HCT116 (cell line): ENCODE results near the gene POU2AF2.

Experiments
- CTCF ChIP-seq, 3 experiments: fragments of 200-600 bp in 1 of 3; sonication (generic) in 1 of 3; IDR thresholded peaks in 2 of 3; conservative IDR thresholded peaks in 1 of 3; 2 replicates each; pipeline ENCODE4 v1.5.1; 2012 to 2017; ENCODE audit warnings: low read depth in 2 of 3, low read length in 2 of 3, antibody characterized with exemption in 1 of 3, borderline replicate concordance in 1 of 3, control low read depth in 1 of 3, mild to moderate bottlenecking in 1 of 3, mixed read lengths in 1 of 3, mixed run types in 1 of 3, moderate library complexity in 1 of 3; ENCODE audit not compliant: insufficient read depth in 1 of 3
- ELF1 ChIP-seq: IDR thresholded peaks from 2 replicates; pipeline ENCODE4 v1.6.1; 2012; ENCODE audit warnings: low read depth, borderline replicate concordance
- EZH2phosphoT487 ChIP-seq: fragments of 200-600 bp; IDR thresholded peaks from 2 replicates; pipeline ENCODE4 v1.6.1; 2018; ENCODE audit warnings: antibody characterized with exemption, borderline replicate concordance
- POLR2AphosphoS5 ChIP-seq: IDR thresholded peaks from 2 replicates; pipeline ENCODE4 v1.6.1; 2011; ENCODE audit warnings: mild to moderate bottlenecking, low read depth, low read length, moderate library complexity
- TF ChIP-seq, protein P1 (sequence below): IDR thresholded peaks from 2 replicates; pipeline ENCODE4 v1.6.1; 2012

GRCh38 chr11:111253630-111254029 lies 8.1 kb downstream of the POU2AF2 start:
- TF ChIP-seq CTCF (IDR thresholded peaks at IDR 0.05 in 2 of 3, conservative IDR thresholded peaks at IDR 0.05 in 1 of 3; ENCODE audit: borderline replicate concordance in 1 of 3, insufficient read depth in 1 of 3, low read depth in 2 of 3, low read length in 2 of 3) (no peak), POLR2AphosphoS5 (no peak), ELF1 (no peak), EZH2phosphoT487 (no peak)
- TF ChIP-seq, protein P1, sequence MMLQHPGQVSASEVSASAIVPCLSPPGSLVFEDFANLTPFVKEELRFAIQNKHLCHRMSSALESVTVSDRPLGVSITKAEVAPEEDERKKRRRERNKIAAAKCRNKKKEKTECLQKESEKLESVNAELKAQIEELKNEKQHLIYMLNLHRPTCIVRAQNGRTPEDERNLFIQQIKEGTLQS, result no peak
